K562 (cell line): Measurements from ENCODE around the gene ENKUR. TPM values are rescaled to one million over a fixed set of nuclear protein-coding genes. Genes with fewer than 3 reads are reported as not detected.

Experiments used
- BHLHE40 ChIP-seq: IDR thresholded peaks from 2 replicates; pipeline ENCODE4 v1.6.1; 2011; ENCODE audit warnings: low read length, improper control_type of control experiment
- CBFA2T3 ChIP-seq: fragments of 450-650 bp; IDR thresholded peaks from 2 replicates; pipeline ENCODE4 v1.6.1; 2017
- CBX3 ChIP-seq, 2 experiments: IDR thresholded peaks; 1 replicate in 1 of 2; 2 replicates in 1 of 2; pipeline ENCODE4 v1.6.1; 2012; ENCODE audit warnings: inconsistent platforms in 2 of 2, low read length in 2 of 2, borderline replicate concordance in 1 of 2, control low read depth in 1 of 2
- CBX8 ChIP-seq: fragments of 200-600 bp; sonication (generic); IDR thresholded peaks from 2 replicates; pipeline ENCODE4 v1.6.1; 2012; ENCODE audit warnings: borderline replicate concordance, mixed run types, low read depth, mild to moderate bottlenecking, moderate library complexity, mixed read lengths, low read length, control low read depth, inconsistent platforms; ENCODE audit not compliant: poor library complexity, severe bottlenecking; ENCODE audit errors: extremely low read depth
- CC2D1A ChIP-seq: fragments of 450-650 bp; IDR thresholded peaks from 2 replicates; pipeline ENCODE4 v1.6.1; 2017; ENCODE audit warnings: mild to moderate bottlenecking
- CEBPZ ChIP-seq: fragments of 150-350 bp; IDR thresholded peaks from 2 replicates; pipeline ENCODE4 v1.6.1; 2014; ENCODE audit warnings: low read depth, mild to moderate bottlenecking, low read length, borderline replicate concordance
- EGR1 ChIP-seq: fragments of 450-650 bp; conservative IDR thresholded peaks from 2 replicates; pipeline ENCODE4 v1.6.1; 2017; ENCODE audit warnings: mild to moderate bottlenecking
- EP300 ChIP-seq: IDR thresholded peaks from 2 replicates; pipeline ENCODE4 v1.6.1; 2012; ENCODE audit warnings: low read length, improper control_type of control experiment
- GATAD2B ChIP-seq: fragments of 450-650 bp; IDR thresholded peaks from 2 replicates; pipeline ENCODE4 v1.6.1; 2017; ENCODE audit warnings: mild to moderate bottlenecking, borderline replicate concordance
- GTF2F1 ChIP-seq: IDR thresholded peaks from 2 replicates; pipeline ENCODE4 v1.6.1; 2011; ENCODE audit warnings: low read depth, low read length, improper control_type of control experiment
- HSF4 ChIP-seq: fragments of 250-450 bp; sonication (Bioruptor Pico); IDR thresholded peaks from 2 replicates; pipeline ENCODE4 v2.1.2; 2022; ENCODE audit warnings: mild to moderate bottlenecking, moderate library complexity, borderline replicate concordance
- KDM2B ChIP-seq: fragments of 250-450 bp; sonication (Bioruptor Pico); IDR thresholded peaks from 2 replicates; pipeline ENCODE4 v1.8.0; 2021; ENCODE audit warnings: mild to moderate bottlenecking, moderate library complexity
- KLF16 ChIP-seq: IDR thresholded peaks from 2 replicates; pipeline ENCODE4 v1.6.1; 2016; ENCODE audit warnings: antibody characterized with exemption
- NBN ChIP-seq: fragments of 450-650 bp; IDR thresholded peaks from 2 replicates; pipeline ENCODE4 v1.6.1; 2016; ENCODE audit warnings: low read depth, mild to moderate bottlenecking
- NUFIP1 ChIP-seq: fragments of 450-650 bp; IDR thresholded peaks from 2 replicates; pipeline ENCODE4 v1.6.1; 2018; ENCODE audit not compliant: partially characterized antibody
- PHB ChIP-seq: fragments of 250-450 bp; sonication (Bioruptor Pico); IDR thresholded peaks from 2 replicates; pipeline ENCODE4 v1.5.0; 2021
- PYGO2 ChIP-seq: fragments of 450-650 bp; IDR thresholded peaks from 2 replicates; pipeline ENCODE4 v1.6.1; 2016; ENCODE audit warnings: mild to moderate bottlenecking, missing genetic modification characterization, moderate library complexity, missing compliant biosample characterization
- RFX1 ChIP-seq: fragments of 450-650 bp; IDR thresholded peaks from 2 replicates; pipeline ENCODE4 v1.6.1; 2016; ENCODE audit warnings: mild to moderate bottlenecking, moderate library complexity
- TCFL5 ChIP-seq: fragments of 250-450 bp; sonication (Bioruptor Pico); conservative IDR thresholded peaks from 2 replicates; pipeline ENCODE4 v1.6.1; 2021; ENCODE audit warnings: mild to moderate bottlenecking, moderate library complexity, matching md5 sums
- ZNF165 ChIP-seq: fragments of 250-450 bp; sonication (Bioruptor Pico); IDR thresholded peaks from 2 replicates; pipeline ENCODE4 v1.4.0; 2020; ENCODE audit warnings: borderline replicate concordance
- ZNF217 ChIP-seq: sonication (generic); formaldehyde crosslinking; IDR thresholded peaks from 2 replicates; pipeline ENCODE4 v1.8.0; 2022; ENCODE audit warnings: mild to moderate bottlenecking, missing genetic modification reagents
- ZNF3 ChIP-seq: fragments of 250-450 bp; sonication (Bioruptor Pico); IDR thresholded peaks from 2 replicates; pipeline ENCODE4 v1.5.0; 2021; ENCODE audit warnings: mild to moderate bottlenecking, moderate library complexity
- ZNF398 ChIP-seq: fragments of 250-450 bp; sonication (Bioruptor Pico); IDR thresholded peaks from 2 replicates; pipeline ENCODE4 v1.8.0; 2021; ENCODE audit warnings: moderate library complexity, mild to moderate bottlenecking, inconsistent platforms
- ZNF57 ChIP-seq: fragments of 450-650 bp; formaldehyde crosslinking; IDR thresholded peaks from 2 replicates; pipeline ENCODE4 v1.4.0; 2020; ENCODE audit warnings: mild to moderate bottlenecking, moderate library complexity
- ZNF766 ChIP-seq: fragments of 200-800 bp; sonication (Bioruptor generic); conservative IDR thresholded peaks from 2 replicates; pipeline ENCODE4 v1.6.1; 2016; ENCODE audit warnings: missing genetic modification characterization, missing compliant biosample characterization
- polyA plus RNA-seq, 8 experiments: library from polyadenylated mRNA; depleted of rRNA in 4 of 8; stranded (reverse) in 5 of 8; unstranded in 3 of 8; fragments of >200 nt; fragmentation: Nextera tagmentation in 2 of 8; fragmentation: Illumina TruSeq in 1 of 8; extraction: Ambion mirVana in 2 of 8; extraction: Trizol in 1 of 8; gene quantifications; 2 replicates each; pipeline versions ENCODE4 v1.2.1 to v1.2.3, GENCODE V29; 2011 to 2014; ENCODE audit warnings: inconsistent platforms in 1 of 8, missing spikeins in 1 of 8
- total RNA-seq, 7 experiments: library from RNA; depleted of rRNA in 6 of 7; stranded (reverse); fragments of >200 nt in 6 of 7; fragmentation: Illumina TruSeq in 2 of 7; extraction: Trizol in 2 of 7; gene quantifications; 2 replicates each; pipeline versions ENCODE4 v1.2.1 to v1.2.3, GENCODE V29; 2011 to 2021; ENCODE audit warnings: low replicate concordance in 1 of 7

ENKUR gene
- total and polyA plus RNA-seq, 9 of the 15 experiments (the other 6 are each of a cell fraction or from before 2014, with no cell fraction given): 0.06 to 0.46 (median 0.20) TPM

- TF ChIP-seq EGR1 (no peak), ZNF766 (peak; percentile 73; the same call in 1 of the 2 replicates), EP300 (peak; percentile 69; the same call in 1 of the 2 replicates), HSF4 (no peak), RFX1 (no peak), CBFA2T3 (peak; percentile 77), CC2D1A (no peak; the same call in 1 of the 2 replicates), CEBPZ (no peak), ZNF3 (CRISPR knock-in tag) (no peak), GTF2F1 (no peak), BHLHE40 (no peak), TCFL5 (CRISPR knock-in tag) (no peak), ZNF165 (no peak), ZNF398 (CRISPR knock-in tag) (no peak), GATAD2B (no peak), PHB (CRISPR knock-in tag) (no peak), ZNF217 (CRISPR knock-in tag) (no peak), NUFIP1 (peak; percentile 33), CBX3 (IDR thresholded peaks at IDR 0.05; ENCODE audit: borderline replicate concordance in 1 of 2, low read length in 2 of 2) (peak in 1 of 2 experiments; percentile 40; a peak in 1 of 3 replicates), CBX8 (no peak), KLF16 (0 out of 2 replicates have a peak, but pooled peaks have one; percentile 39), KDM2B (CRISPR knock-in tag) (no peak), ZNF57 (CRISPR knock-in tag) (no peak), PYGO2 (tag) (no peak), NBN (no peak)
Observed at GRCh38 chr10:24958721-24959381, 57.1 kb downstream of the ENKUR start (continued).
